ENCODE measurements around the gene BDKRB2.

The BDKRB2 gene

GRCh38 chr14:96240641-96241040 is 36.0 kb downstream of the BDKRB2 start:
- no peak for TF ChIP-seq FOXP2 (optimal IDR thresholded peaks at IDR 0.05; ENCODE audit: borderline replicate concordance, extremely low read depth, extremely low read length, insufficient read depth)
- no peak for TF ChIP-seq SIN3A (IDR thresholded peaks at IDR 0.05; ENCODE audit: borderline replicate concordance, insufficient read depth, low read length)
- no peak for TF ChIP-seq REST (IDR thresholded peaks at IDR 0.05; ENCODE audit: insufficient read depth in 1 of 2, low read depth in 2 of 2, low read length in 2 of 2)
- TF ChIP-seq POLR2AphosphoS5 (IDR thresholded peaks at IDR 0.05; ENCODE audit: low read depth, low read length): no peak
- no peak for TF ChIP-seq TAF1 (IDR thresholded peaks at IDR 0.05; ENCODE audit: borderline replicate concordance, insufficient read depth, low read length)

GRCh38 chr14:96242126-96242525 is 37.5 kb downstream of the BDKRB2 start:
- no peak for TF ChIP-seq POLR2AphosphoS5 (IDR thresholded peaks at IDR 0.05; ENCODE audit: low read depth, low read length)
- TF ChIP-seq FOXP2 (optimal IDR thresholded peaks at IDR 0.05; ENCODE audit: borderline replicate concordance, extremely low read depth, extremely low read length, insufficient read depth): no peak
- TF ChIP-seq TAF1 (IDR thresholded peaks at IDR 0.05; ENCODE audit: borderline replicate concordance, insufficient read depth, low read length): no peak
- TF ChIP-seq SIN3A (IDR thresholded peaks at IDR 0.05; ENCODE audit: borderline replicate concordance, insufficient read depth, low read length): no peak
- TF ChIP-seq REST (IDR thresholded peaks at IDR 0.05; ENCODE audit: insufficient read depth in 1 of 2, low read depth in 2 of 2, low read length in 2 of 2): no peak

- TF ChIP-seq FOXP2 (optimal IDR thresholded peaks at IDR 0.05; ENCODE audit: borderline replicate concordance, extremely low read depth, extremely low read length, insufficient read depth) (no peak), SIN3A (IDR thresholded peaks at IDR 0.05; ENCODE audit: borderline replicate concordance, insufficient read depth, low read length) (no peak), POLR2AphosphoS5 (IDR thresholded peaks at IDR 0.05; ENCODE audit: low read depth, low read length) (no peak), REST (IDR thresholded peaks at IDR 0.05; ENCODE audit: insufficient read depth in 1 of 2, low read depth in 2 of 2, low read length in 2 of 2) (no peak), TAF1 (IDR thresholded peaks at IDR 0.05; ENCODE audit: borderline replicate concordance, insufficient read depth, low read length) (no peak)
Measured at GRCh38 chr14:96243785-96244184, 39.1 kb downstream of the BDKRB2 start.

GRCh38 chr14:96245710-96246538 is 41.3 kb downstream of the BDKRB2 start:
- TF ChIP-seq FOXP2 (optimal IDR thresholded peaks at IDR 0.05; ENCODE audit: borderline replicate concordance, extremely low read depth, extremely low read length, insufficient read depth) (no peak), TAF1 (IDR thresholded peaks at IDR 0.05; ENCODE audit: borderline replicate concordance, insufficient read depth, low read length) (no peak), SIN3A (IDR thresholded peaks at IDR 0.05; ENCODE audit: borderline replicate concordance, insufficient read depth, low read length) (no peak)

- no peak for TF ChIP-seq REST (IDR thresholded peaks at IDR 0.05; ENCODE audit: insufficient read depth in 1 of 2, low read depth in 2 of 2, low read length in 2 of 2)
- TF ChIP-seq TAF1 (IDR thresholded peaks at IDR 0.05; ENCODE audit: borderline replicate concordance, insufficient read depth, low read length): no peak
- TF ChIP-seq POLR2AphosphoS5 (IDR thresholded peaks at IDR 0.05; ENCODE audit: low read depth, low read length): no peak
- no peak for TF ChIP-seq FOXP2 (optimal IDR thresholded peaks at IDR 0.05; ENCODE audit: borderline replicate concordance, extremely low read depth, extremely low read length, insufficient read depth)
Measured at GRCh38 chr14:96246539-96246847, 41.9 kb downstream of the BDKRB2 start.

Data from PFSK-1 (cell line).